Heart left ventricle (tissue), 13 donors: Measurements from ENCODE around the gene CCNI.

Source experiments
- CTCF ChIP-seq, 12 donors: fragments of 200-600 bp; sonication (generic) in 4 of 12; IDR thresholded peaks; one replicate each; pipeline versions ENCODE4 v1.5.0 to v1.8.0; 2018 to 2022; ENCODE audit warnings: antibody characterized with exemption in 12 of 12, mild to moderate bottlenecking in 5 of 12
- POLR2A ChIP-seq, 2 donors: fragments of 450-650 bp; IDR thresholded peaks; one replicate each; pipeline ENCODE4 v1.6.1; 2017; ENCODE audit warnings: antibody characterized with exemption in 2 of 2, mild to moderate bottlenecking in 2 of 2, moderate library complexity in 2 of 2
- donor health status: ischemic (EF 13 %, LVEDD 7.1; RV severe dilation, severe dysfunction).
- donor health status: DM: no; HTN: yes; CAD: no.
- donor health status: DM: no; HTN: no; CAD: no.
- donor health status: ischemic (EF 25% LVEDD 6.9; RV normal size, moderate dysfunction).
- donor health status: ischemic (EF 25% LVEDD 5.7; RV mildly dilated, moderate dysfunction).
- donor health status: ischemic (EF 35%, LVEDD 5.7; RV mildly dilated, moderate dysfunction).
- donor health status: nonischemic (EF 11% LVEDD 7.7; RV severe dilation, severe dysfunction).
- donor health status: DM: yes; HTN: yes; CAD: no.
- donor health status: PGD.
- donor health status: ischemic (EF 29% LVEDD 5.4; RV normal size, mild dysfunction).
- donor health status: nonischemic (EF 23%, LVEDD 6.1; RV moderate dilation, normal function).

- TF ChIP-seq CTCF (IDR thresholded peaks at IDR 0.05), result no peak
- TF ChIP-seq POLR2A (IDR thresholded peaks at IDR 0.05), result no peak
Observed at GRCh38 chr4:77100234-77100633, 24.4 kb upstream of the CCNI start.
